PFSK-1 (cell line): ENCODE data around the gene LRP4.

Source experiments
- POLR2AphosphoS5 ChIP-seq: IDR thresholded peaks from 2 replicates; pipeline ENCODE4 v1.6.1; 2012; ENCODE audit warnings: low read depth, mild to moderate bottlenecking, control low read depth, low read length, moderate library complexity
- SIN3A ChIP-seq: IDR thresholded peaks from 2 replicates; pipeline ENCODE4 v1.6.1; 2012; ENCODE audit warnings: mild to moderate bottlenecking, low read length, moderate library complexity, borderline replicate concordance; ENCODE audit not compliant: insufficient read depth
- TAF1 ChIP-seq: IDR thresholded peaks from 2 replicates; pipeline ENCODE4 v1.6.1; 2012; ENCODE audit warnings: low read length, control low read depth, borderline replicate concordance; ENCODE audit not compliant: insufficient read depth
- TF ChIP-seq, protein P1 (sequence below), 2 experiments: IDR thresholded peaks; 2 replicates each; pipeline versions ENCODE4 v1.6.1 to v1.8.0; 2011 to 2012; ENCODE audit warnings: low read depth in 2 of 2, low read length in 2 of 2, control low read depth in 1 of 2, inconsistent platforms in 1 of 2, mild to moderate bottlenecking in 1 of 2, moderate library complexity in 1 of 2; ENCODE audit not compliant: insufficient read depth in 1 of 2

DNA sequence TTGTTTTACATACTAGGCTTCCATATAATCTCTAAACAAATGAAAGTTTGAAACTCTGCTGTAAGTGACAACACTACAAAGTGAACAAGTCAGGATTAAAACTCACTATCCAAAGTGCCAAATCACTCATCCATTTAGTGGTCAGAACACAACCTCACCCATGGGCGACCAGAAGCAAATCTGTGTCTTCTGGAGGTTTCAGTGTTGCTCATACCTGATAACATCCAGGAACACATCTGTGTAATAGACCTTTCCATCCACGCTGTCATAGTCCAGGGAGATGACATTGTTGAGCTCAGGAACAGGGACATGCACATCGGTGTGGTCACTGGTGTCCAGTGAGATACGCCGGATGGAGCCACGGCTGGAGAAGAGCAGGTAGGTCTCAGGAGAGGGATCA is 43.8 kb downstream of the LRP4 start:
- TF ChIP-seq SIN3A (no peak), POLR2AphosphoS5 (no peak), TAF1 (no peak)
- TF ChIP-seq, protein P1, sequence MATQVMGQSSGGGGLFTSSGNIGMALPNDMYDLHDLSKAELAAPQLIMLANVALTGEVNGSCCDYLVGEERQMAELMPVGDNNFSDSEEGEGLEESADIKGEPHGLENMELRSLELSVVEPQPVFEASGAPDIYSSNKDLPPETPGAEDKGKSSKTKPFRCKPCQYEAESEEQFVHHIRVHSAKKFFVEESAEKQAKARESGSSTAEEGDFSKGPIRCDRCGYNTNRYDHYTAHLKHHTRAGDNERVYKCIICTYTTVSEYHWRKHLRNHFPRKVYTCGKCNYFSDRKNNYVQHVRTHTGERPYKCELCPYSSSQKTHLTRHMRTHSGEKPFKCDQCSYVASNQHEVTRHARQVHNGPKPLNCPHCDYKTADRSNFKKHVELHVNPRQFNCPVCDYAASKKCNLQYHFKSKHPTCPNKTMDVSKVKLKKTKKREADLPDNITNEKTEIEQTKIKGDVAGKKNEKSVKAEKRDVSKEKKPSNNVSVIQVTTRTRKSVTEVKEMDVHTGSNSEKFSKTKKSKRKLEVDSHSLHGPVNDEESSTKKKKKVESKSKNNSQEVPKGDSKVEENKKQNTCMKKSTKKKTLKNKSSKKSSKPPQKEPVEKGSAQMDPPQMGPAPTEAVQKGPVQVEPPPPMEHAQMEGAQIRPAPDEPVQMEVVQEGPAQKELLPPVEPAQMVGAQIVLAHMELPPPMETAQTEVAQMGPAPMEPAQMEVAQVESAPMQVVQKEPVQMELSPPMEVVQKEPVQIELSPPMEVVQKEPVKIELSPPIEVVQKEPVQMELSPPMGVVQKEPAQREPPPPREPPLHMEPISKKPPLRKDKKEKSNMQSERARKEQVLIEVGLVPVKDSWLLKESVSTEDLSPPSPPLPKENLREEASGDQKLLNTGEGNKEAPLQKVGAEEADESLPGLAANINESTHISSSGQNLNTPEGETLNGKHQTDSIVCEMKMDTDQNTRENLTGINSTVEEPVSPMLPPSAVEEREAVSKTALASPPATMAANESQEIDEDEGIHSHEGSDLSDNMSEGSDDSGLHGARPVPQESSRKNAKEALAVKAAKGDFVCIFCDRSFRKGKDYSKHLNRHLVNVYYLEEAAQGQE (IDR thresholded peaks at IDR 0.05; ENCODE audit: insufficient read depth in 1 of 2, low read depth in 2 of 2, low read length in 2 of 2) = no peak
